K562 (cell line): ENCODE data around the gene CEMP1. TPM values are rescaled to one million over a fixed set of nuclear protein-coding genes. Genes with fewer than 3 reads are reported as not detected.

ENCODE experiments used
- ESRRA ChIP-seq: fragments of 450-650 bp; IDR thresholded peaks from 2 replicates; pipeline ENCODE4 v1.6.1; 2014; ENCODE audit warnings: low read depth, mild to moderate bottlenecking, moderate library complexity, borderline replicate concordance
- HCFC1 ChIP-seq: IDR thresholded peaks from 2 replicates; pipeline ENCODE4 v1.6.1; 2012; ENCODE audit warnings: low read depth, low read length, improper control_type of control experiment
- KAT7 ChIP-seq: sonication (generic); formaldehyde crosslinking; IDR thresholded peaks from 2 replicates; pipeline ENCODE4 v1.8.0; 2022; ENCODE audit warnings: missing genetic modification reagents, mild to moderate bottlenecking, borderline replicate concordance
- NFE2 ChIP-seq: IDR thresholded peaks from 2 replicates; pipeline ENCODE4 v1.6.1; 2014; ENCODE audit warnings: antibody characterized with exemption, low read depth
- NRF1 ChIP-seq, 2 experiments: fragments of 450-650 bp; IDR thresholded peaks in 1 of 2; conservative IDR thresholded peaks in 1 of 2; 2 replicates each; pipeline ENCODE4 v1.6.1; 2014; ENCODE audit warnings: mild to moderate bottlenecking in 2 of 2
- SNIP1 ChIP-seq: fragments of 450-650 bp; IDR thresholded peaks from 2 replicates; pipeline ENCODE4 v1.7.1; 2017; ENCODE audit warnings: low read depth, mild to moderate bottlenecking
- SREBF2 ChIP-seq: sonication (generic); formaldehyde crosslinking; IDR thresholded peaks from 2 replicates; pipeline ENCODE4 v1.4.0; 2020; ENCODE audit warnings: mild to moderate bottlenecking, missing genetic modification reagents
- STAG1 ChIP-seq: sonication (generic); formaldehyde crosslinking; IDR thresholded peaks from 2 replicates; pipeline ENCODE4 v1.5.0; 2020; ENCODE audit warnings: missing genetic modification reagents, borderline replicate concordance
- TAF15 ChIP-seq: fragments of 200-400 bp; formaldehyde crosslinking; IDR thresholded peaks from 2 replicates; pipeline ENCODE4 v1.6.1; 2017; ENCODE audit warnings: mild to moderate bottlenecking, low read depth, low read length, moderate library complexity
- TCFL5 ChIP-seq: fragments of 250-450 bp; sonication (Bioruptor Pico); conservative IDR thresholded peaks from 2 replicates; pipeline ENCODE4 v1.6.1; 2021; ENCODE audit warnings: mild to moderate bottlenecking, moderate library complexity, matching md5 sums
- TEAD1 ChIP-seq, 2 experiments: fragments of 450-650 bp in 1 of 2; sonication (generic) in 1 of 2; formaldehyde crosslinking; IDR thresholded peaks; 2 replicates each; pipeline versions ENCODE4 v1.4.0 to v1.8.0; 2020 to 2022; ENCODE audit warnings: mild to moderate bottlenecking in 2 of 2, missing genetic modification reagents in 1 of 2
- ZNF12 ChIP-seq: sonication (generic); formaldehyde crosslinking; IDR thresholded peaks from 2 replicates; pipeline ENCODE4 v1.4.0; 2020; ENCODE audit warnings: mild to moderate bottlenecking, missing genetic modification reagents
- ZNF407 ChIP-seq: fragments of 450-650 bp; IDR thresholded peaks from 2 replicates; pipeline ENCODE4 v1.6.1; 2016; ENCODE audit warnings: low read depth
- polyA plus RNA-seq, 8 experiments: library from polyadenylated mRNA; depleted of rRNA in 4 of 8; stranded (reverse) in 5 of 8; unstranded in 3 of 8; fragments of >200 nt; fragmentation: Nextera tagmentation in 2 of 8; fragmentation: Illumina TruSeq in 1 of 8; extraction: Ambion mirVana in 2 of 8; extraction: Trizol in 1 of 8; gene quantifications; 2 replicates each; pipeline versions ENCODE4 v1.2.1 to v1.2.3, GENCODE V29; 2011 to 2014; ENCODE audit warnings: inconsistent platforms in 1 of 8, missing spikeins in 1 of 8
- total RNA-seq, 7 experiments: library from RNA; depleted of rRNA in 6 of 7; stranded (reverse); fragments of >200 nt in 6 of 7; fragmentation: Illumina TruSeq in 2 of 7; extraction: Trizol in 2 of 7; gene quantifications; 2 replicates each; pipeline versions ENCODE4 v1.2.1 to v1.2.3, GENCODE V29; 2011 to 2021; ENCODE audit warnings: low replicate concordance in 1 of 7
- TF ChIP-seq, protein P1 (sequence below), 2 experiments: fragments of 150-350 bp in 1 of 2; IDR thresholded peaks; 2 replicates each; pipeline ENCODE4 v1.6.1; 2012 to 2016; ENCODE audit warnings: low read depth in 2 of 2, low read length in 2 of 2, mild to moderate bottlenecking in 1 of 2, moderate library complexity in 1 of 2
- TF ChIP-seq, protein P2 (sequence below): IDR thresholded peaks from 2 replicates; pipeline ENCODE4 v1.6.1; 2014; ENCODE audit warnings: antibody characterized with exemption

The CEMP1 gene
- total and polyA plus RNA-seq, 9 of the 15 experiments (the other 6 are each of a cell fraction or from before 2014, with no cell fraction given): 0.05 to 0.45 TPM; not detected in 7

GRCh38 chr16:2511128-2511800, 19.9 kb downstream of the CEMP1 start (continued):
- TF ChIP-seq ESRRA (no peak), SREBF2 (CRISPR knock-in tag) (no peak), NRF1 (conservative IDR thresholded peaks at IDR 0.05 in 1 of 2, IDR thresholded peaks at IDR 0.05 in 1 of 2) (peak; percentile 18 to 36; a peak in 2 of 4 replicates), TEAD1 (CRISPR knock-in tag; IDR thresholded peaks at IDR 0.05) (no peak), TCFL5 (CRISPR knock-in tag) (no peak), KAT7 (CRISPR knock-in tag) (no peak), NFE2 (no peak), TAF15 (no peak), HCFC1 (no peak), ZNF407 (no peak), ZNF12 (CRISPR knock-in tag) (no peak), STAG1 (CRISPR knock-in tag) (no peak), SNIP1 (no peak)
- TF ChIP-seq, protein P1, sequence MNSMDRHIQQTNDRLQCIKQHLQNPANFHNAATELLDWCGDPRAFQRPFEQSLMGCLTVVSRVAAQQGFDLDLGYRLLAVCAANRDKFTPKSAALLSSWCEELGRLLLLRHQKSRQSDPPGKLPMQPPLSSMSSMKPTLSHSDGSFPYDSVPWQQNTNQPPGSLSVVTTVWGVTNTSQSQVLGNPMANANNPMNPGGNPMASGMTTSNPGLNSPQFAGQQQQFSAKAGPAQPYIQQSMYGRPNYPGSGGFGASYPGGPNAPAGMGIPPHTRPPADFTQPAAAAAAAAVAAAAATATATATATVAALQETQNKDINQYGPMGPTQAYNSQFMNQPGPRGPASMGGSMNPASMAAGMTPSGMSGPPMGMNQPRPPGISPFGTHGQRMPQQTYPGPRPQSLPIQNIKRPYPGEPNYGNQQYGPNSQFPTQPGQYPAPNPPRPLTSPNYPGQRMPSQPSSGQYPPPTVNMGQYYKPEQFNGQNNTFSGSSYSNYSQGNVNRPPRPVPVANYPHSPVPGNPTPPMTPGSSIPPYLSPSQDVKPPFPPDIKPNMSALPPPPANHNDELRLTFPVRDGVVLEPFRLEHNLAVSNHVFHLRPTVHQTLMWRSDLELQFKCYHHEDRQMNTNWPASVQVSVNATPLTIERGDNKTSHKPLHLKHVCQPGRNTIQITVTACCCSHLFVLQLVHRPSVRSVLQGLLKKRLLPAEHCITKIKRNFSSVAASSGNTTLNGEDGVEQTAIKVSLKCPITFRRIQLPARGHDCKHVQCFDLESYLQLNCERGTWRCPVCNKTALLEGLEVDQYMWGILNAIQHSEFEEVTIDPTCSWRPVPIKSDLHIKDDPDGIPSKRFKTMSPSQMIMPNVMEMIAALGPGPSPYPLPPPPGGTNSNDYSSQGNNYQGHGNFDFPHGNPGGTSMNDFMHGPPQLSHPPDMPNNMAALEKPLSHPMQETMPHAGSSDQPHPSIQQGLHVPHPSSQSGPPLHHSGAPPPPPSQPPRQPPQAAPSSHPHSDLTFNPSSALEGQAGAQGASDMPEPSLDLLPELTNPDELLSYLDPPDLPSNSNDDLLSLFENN (IDR thresholded peaks at IDR 0.05; ENCODE audit: low read depth in 2 of 2, low read length in 2 of 2): no peak
- TF ChIP-seq, protein P2, sequence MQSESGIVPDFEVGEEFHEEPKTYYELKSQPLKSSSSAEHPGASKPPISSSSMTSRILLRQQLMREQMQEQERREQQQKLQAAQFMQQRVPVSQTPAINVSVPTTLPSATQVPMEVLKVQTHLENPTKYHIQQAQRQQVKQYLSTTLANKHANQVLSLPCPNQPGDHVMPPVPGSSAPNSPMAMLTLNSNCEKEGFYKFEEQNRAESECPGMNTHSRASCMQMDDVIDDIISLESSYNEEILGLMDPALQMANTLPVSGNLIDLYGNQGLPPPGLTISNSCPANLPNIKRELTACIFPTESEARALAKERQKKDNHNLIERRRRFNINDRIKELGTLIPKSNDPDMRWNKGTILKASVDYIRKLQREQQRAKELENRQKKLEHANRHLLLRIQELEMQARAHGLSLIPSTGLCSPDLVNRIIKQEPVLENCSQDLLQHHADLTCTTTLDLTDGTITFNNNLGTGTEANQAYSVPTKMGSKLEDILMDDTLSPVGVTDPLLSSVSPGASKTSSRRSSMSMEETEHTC: 0 out of 2 replicates have a peak, but pooled peaks have one; percentile 66
